ENCODE data around the gene FTO.

Gene FTO

DNA sequence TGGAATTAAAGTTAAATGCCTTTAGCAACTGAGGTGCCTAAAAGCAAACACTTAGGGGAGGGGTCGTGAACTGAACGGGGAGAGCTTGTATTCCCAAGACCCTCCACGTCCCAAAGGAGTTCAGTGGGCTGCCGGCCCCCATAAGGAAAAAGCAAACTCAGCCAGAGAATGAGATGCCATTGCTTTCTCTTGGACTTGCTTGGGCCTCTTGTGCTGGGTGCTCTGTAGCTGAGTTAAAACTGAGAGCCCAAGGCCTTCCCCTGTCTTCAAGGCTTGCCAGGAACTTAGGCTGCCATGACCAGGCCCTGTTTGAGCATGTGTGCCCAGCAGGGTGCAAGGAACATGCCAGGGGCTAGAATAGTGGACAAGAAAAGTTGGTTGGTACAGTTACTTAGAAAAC lies 382.8 kb downstream of the FTO start:
- DNase-seq (ENCODE audit: insufficient read length, low spot score) (no peak), FAIRE-seq (no peak)
- no peak for TF ChIP-seq POLR2A (IDR thresholded peaks at IDR 0.05; ENCODE audit: low read depth, low read length)

DNA sequence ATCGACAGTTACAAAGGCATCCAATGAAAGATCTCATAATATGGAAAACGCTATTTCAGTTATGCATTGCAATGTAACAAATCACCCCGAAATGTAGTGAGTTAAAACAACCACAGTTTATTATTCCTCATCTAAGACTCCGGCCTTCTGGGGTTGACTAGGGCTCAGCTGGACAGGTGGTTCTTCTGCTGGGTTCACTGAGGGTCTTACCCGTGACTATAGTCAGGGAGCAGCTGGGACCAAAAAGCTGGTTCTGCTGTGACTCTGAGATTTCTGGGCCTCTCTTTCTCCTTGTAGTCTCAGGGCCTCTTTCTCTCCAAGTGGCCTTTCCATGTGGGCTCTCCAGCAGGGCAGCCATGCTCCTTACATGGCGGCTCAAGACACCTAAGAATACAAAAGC lies 386.6 kb downstream of the FTO start:
- FAIRE-seq (no peak), DNase-seq (ENCODE audit: insufficient read length, low spot score) (no peak)
- TF ChIP-seq POLR2A (IDR thresholded peaks at IDR 0.05; ENCODE audit: low read depth, low read length): no peak

DNA sequence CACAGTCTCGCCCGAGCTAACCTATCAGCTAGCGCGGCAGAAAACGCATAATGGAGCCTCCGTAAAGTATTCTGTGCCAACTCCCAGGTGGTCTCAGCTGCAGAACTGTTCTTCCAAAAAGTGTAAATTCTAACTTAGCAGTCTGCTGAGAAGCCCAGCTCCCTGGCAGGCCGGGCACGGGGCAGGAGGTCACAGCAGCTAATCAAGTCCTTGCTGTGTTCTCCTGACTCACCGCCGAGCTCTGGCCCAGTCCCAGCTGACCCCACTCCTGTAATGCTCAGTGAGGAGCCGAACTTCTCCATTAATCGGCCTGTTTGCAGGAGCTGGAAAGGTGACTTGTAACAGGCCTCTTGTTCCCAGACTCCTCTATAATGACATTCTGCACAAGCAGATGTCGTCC lies 389.3 kb downstream of the FTO start:
- TF ChIP-seq POLR2A (IDR thresholded peaks at IDR 0.05; ENCODE audit: low read depth, low read length): no peak
- no peak for DNase-seq (ENCODE audit: insufficient read length, low spot score)
- FAIRE-seq: no peak

DNA sequence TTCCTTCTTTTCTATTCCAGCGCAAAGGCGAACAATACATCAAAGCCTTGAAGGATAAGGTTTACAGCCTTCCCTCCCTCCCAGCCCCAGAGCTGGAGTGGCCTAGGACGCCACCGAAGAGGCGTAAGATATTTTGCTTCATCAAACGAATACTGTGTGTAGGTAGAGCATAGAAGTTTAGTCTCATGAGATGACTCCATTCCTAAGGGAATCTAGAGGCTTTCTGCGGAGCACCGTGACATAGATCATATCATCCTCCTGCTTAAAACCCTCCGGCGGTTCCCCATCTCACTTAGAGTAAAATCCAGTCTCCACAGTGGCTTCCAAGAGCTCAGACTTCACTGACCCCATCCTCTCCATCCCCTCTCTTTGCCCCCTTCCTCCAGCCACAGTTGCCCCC lies 390.7 kb downstream of the FTO start:
- FAIRE-seq: no peak
- DNase-seq (ENCODE audit: insufficient read length, low spot score): no peak
- TF ChIP-seq POLR2A (IDR thresholded peaks at IDR 0.05; ENCODE audit: low read depth, low read length): no peak

GRCh38 chr16:54096607-54097006 lies 392.7 kb downstream of the FTO start:
- FAIRE-seq (no peak), DNase-seq (ENCODE audit: insufficient read length, low spot score) (no peak)
- TF ChIP-seq POLR2A (IDR thresholded peaks at IDR 0.05; ENCODE audit: low read depth, low read length): no peak

GRCh38 chr16:54097774-54098173 lies 393.8 kb downstream of the FTO start:
- no peak for TF ChIP-seq POLR2A (IDR thresholded peaks at IDR 0.05; ENCODE audit: low read depth, low read length)
- no peak for DNase-seq (ENCODE audit: insufficient read length, low spot score)
- FAIRE-seq: no peak

GRCh38 chr16:54098247-54098646 lies 394.3 kb downstream of the FTO start:
- no peak for TF ChIP-seq POLR2A (IDR thresholded peaks at IDR 0.05; ENCODE audit: low read depth, low read length)
- DNase-seq (ENCODE audit: insufficient read length, low spot score) (no peak), FAIRE-seq (no peak)

DNA sequence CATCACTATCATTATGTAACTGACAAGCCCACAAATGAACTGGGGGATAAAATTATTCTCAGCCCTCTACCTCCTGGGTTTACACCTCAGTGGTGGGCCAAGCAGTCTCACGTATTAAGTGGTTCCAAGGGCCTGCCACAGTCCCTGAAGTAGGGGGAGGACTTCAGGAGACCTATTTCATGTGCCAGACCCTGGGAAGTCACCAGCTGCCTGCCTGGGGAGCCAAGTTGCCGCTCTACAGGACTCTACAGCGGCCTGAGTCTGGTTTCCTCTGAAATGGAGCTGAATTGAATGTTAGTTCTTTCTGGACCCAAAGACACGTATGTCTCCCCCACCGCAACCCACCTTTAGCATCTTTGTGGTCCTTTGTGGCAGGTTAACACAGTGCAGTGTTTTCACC lies 395.7 kb downstream of the FTO start:
- no peak for TF ChIP-seq POLR2A (IDR thresholded peaks at IDR 0.05; ENCODE audit: low read depth, low read length)
- DNase-seq (ENCODE audit: insufficient read length, low spot score) (no peak), FAIRE-seq (no peak)

DNA sequence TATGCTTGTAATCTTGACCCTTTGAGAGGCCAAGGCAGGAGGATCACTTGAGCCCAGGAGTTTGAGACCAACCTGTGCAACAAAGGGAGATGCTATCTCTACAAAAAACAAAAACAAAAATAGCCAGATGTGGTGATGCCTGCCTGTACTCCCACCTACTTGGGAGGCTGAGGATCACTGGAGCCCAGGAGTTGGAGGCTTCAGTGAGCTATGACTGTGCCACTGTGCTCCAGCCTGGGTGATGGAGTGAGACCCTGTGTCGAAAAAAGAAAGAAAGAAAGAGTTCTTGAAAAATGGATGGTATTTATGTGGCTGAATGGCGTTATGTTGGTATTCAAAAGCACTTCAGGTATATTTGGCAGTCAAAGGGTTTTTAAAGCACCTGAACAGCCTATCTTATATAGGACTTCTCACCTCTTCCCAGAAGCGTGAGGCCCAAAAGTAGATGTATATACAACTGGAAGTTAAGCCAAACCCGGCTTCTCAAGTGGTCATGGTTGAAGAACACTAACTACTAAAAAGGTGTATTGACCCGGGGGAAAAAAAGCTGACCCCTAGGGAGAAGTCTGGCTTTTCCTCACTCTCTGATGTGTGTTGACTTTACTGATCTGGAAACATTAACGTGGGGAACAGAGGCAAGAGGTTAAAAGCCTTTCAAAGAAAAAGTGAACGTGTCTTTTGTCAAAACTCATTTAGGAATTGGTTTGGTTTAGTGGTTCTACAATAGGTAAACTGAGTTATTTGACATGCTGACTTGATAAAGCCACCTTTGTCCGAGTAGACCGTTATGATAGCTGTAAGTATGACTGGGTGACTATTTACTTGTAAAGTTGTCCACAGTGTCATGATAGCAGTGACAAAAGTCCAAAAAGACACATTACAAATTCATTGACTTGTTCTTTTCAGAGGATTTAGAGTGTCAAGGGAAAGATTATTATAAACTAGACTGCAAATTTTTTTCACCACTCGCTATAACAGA lies 399.2 kb downstream of the FTO start:
- no peak for FAIRE-seq
- TF ChIP-seq POLR2A (IDR thresholded peaks at IDR 0.05; ENCODE audit: low read depth, low read length): no peak

GRCh38 chr16:54106057-54106456 lies 402.1 kb downstream of the FTO start:
- DNase-seq (ENCODE audit: insufficient read length, low spot score) (no peak), FAIRE-seq (no peak)
- TF ChIP-seq POLR2A (IDR thresholded peaks at IDR 0.05; ENCODE audit: low read depth, low read length): no peak

More for the DNA sequence above, 399.2 kb downstream of the FTO start:
- no peak for DNase-seq (ENCODE audit: insufficient read length, low spot score)

GRCh38 chr16:54107583-54108202 lies 403.7 kb downstream of the FTO start:
- DNase-seq (ENCODE audit: insufficient read length, low spot score) (no peak), FAIRE-seq (no peak)
- no peak for TF ChIP-seq POLR2A (IDR thresholded peaks at IDR 0.05; ENCODE audit: low read depth, low read length)

DNA sequence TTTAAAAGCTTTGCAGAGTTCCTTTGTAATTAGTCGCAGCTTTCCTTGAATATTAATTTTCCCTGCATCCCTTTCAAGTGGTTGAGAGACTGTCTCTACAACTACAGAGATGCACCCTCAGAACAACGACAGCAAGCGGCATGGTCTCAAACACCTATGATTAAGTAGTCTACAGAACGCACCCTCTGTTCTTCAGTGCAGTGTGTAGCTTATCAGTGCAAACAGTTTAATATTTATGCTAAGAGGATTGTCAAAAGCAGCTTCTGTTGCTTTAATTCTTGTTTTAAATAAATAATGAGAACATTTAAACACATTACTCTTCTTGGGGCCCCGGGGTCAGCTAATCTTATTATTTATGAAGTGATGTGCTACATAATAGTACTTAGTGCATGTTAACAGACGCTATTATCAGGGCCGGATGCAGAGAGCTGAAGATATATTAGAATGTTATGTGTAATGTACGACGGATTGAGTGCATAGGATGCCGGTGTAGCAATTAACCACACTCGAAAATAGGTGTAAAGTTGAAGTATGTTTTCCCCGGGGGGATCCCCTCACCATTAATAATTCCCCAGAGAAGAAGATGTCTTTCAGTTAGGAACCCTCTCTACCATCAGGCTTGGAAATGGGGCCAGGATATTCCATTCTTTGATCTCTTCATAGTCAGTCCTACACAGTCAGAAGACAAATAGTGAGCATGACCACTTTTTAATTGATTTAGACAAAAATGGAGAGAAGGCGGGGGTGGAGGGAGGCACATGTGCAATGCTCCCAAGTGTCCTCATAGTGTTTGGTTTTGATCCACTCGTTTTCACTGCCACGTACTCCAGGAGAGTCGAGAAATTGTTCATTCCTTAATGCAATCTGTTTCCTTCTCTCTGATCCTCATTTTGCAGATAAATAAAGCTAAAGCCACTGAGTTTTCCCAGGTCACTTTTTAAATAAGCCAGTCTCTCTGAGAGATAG lies 406.3 kb downstream of the FTO start:
- DNase-seq (ENCODE audit: insufficient read length, low spot score) (no peak), FAIRE-seq (no peak)
- no peak for TF ChIP-seq POLR2A (IDR thresholded peaks at IDR 0.05; ENCODE audit: low read depth, low read length)

GRCh38 chr16:54112451-54113206 lies 408.7 kb downstream of the FTO start:
- DNase-seq (ENCODE audit: insufficient read length, low spot score) (no peak), FAIRE-seq (no peak)
- TF ChIP-seq POLR2A (IDR thresholded peaks at IDR 0.05; ENCODE audit: low read depth, low read length): no peak
